GM23338 (cell line): ENCODE data around the gene ZNF516. TPM values are rescaled to one million over a fixed set of nuclear protein-coding genes. Genes with fewer than 3 reads are reported as not detected.

ENCODE experiments used
- ATAC-seq: fragments of 200-7000 bp; cut with Tn5 transposase; 3 replicates; pipeline ENCODE4 v1.9.1; 2020
- DNase-seq: peaks from one replicate; pipeline ENCODE4 v3.0.0-alpha.2; 2015; ENCODE audit warnings: low spot score
- H2AFZ ChIP-seq: fragments of 200-600 bp; sonication (generic); 2 replicates; pipeline ENCODE4 v1.8.0; 2016; ENCODE audit warnings: antibody characterized with exemption, mild to moderate bottlenecking, moderate library complexity
- H3F3A ChIP-seq: fragments of 200-600 bp; sonication (generic); replicated peaks from 2 replicates; pipeline ENCODE4 v1.8.0; 2017; ENCODE audit warnings: antibody characterized with exemption, mixed run types, low read depth
- H3K27ac ChIP-seq: fragments of 200-600 bp; sonication (generic); 2 replicates; pipeline ENCODE4 v1.6.1; 2016; ENCODE audit warnings: low read depth
- H3K27me3 ChIP-seq: fragments of 200-600 bp; sonication (generic); 2 replicates; pipeline ENCODE4 v1.8.0; 2016; ENCODE audit warnings: mild to moderate bottlenecking, mixed run types, moderate library complexity; ENCODE audit not compliant: insufficient read depth
- H3K36me3 ChIP-seq: fragments of 200-600 bp; sonication (generic); 2 replicates; pipeline ENCODE4 v1.8.0; 2016; ENCODE audit warnings: mild to moderate bottlenecking; ENCODE audit not compliant: insufficient read depth
- H3K4me1 ChIP-seq: fragments of 200-600 bp; sonication (generic); 2 replicates; pipeline ENCODE4 v1.8.0; 2016; ENCODE audit warnings: mild to moderate bottlenecking, moderate library complexity; ENCODE audit not compliant: insufficient read depth
- H3K4me2 ChIP-seq: fragments of 200-600 bp; sonication (generic); 2 replicates; pipeline ENCODE4 v1.7.1; 2017; ENCODE audit warnings: mixed run types
- H3K4me3 ChIP-seq: fragments of 200-600 bp; sonication (generic); 2 replicates; pipeline ENCODE4 v1.6.1; 2016; ENCODE audit warnings: mixed run types
- H3K79me2 ChIP-seq: fragments of 200-600 bp; sonication (generic); replicated peaks from 2 replicates; pipeline ENCODE4 v1.8.0; 2017; ENCODE audit warnings: mild to moderate bottlenecking; ENCODE audit not compliant: insufficient read depth
- H3K9me2 ChIP-seq: fragments of 200-600 bp; sonication (generic); 2 replicates; pipeline ENCODE4 v1.8.0; 2017; ENCODE audit not compliant: insufficient read depth
- H4K20me1 ChIP-seq: fragments of 200-600 bp; sonication (generic); replicated peaks from 2 replicates; pipeline ENCODE4 v1.8.0; 2017; ENCODE audit warnings: mild to moderate bottlenecking; ENCODE audit not compliant: insufficient read depth
- H3K27ac Mint-ChIP-seq: 2 replicates; pipeline ENCODE4 v1.8.0; 2020; ENCODE audit warnings: inconsistent platforms, mild to moderate bottlenecking, moderate library complexity, mixed read lengths
- H3K27me3 Mint-ChIP-seq: 3 replicates; pipeline ENCODE4 v1.8.0; 2022; ENCODE audit warnings: low read depth, mild to moderate bottlenecking, moderate library complexity, mixed read lengths, inconsistent platforms; ENCODE audit not compliant: insufficient read depth, poor library complexity
- H3K36me3 Mint-ChIP-seq: 3 replicates; pipeline ENCODE4 v1.8.0; 2021; ENCODE audit warnings: low read depth, mild to moderate bottlenecking, inconsistent platforms, moderate library complexity, mixed read lengths
- H3K4me1 Mint-ChIP-seq: 3 replicates; pipeline ENCODE4 v1.8.0; 2020; ENCODE audit warnings: mild to moderate bottlenecking, inconsistent platforms, mixed read lengths
- H3K4me3 Mint-ChIP-seq: 3 replicates; pipeline ENCODE4 v1.8.0; 2021; ENCODE audit warnings: moderate library complexity, mild to moderate bottlenecking, inconsistent platforms, mixed read lengths
- H3K9me3 Mint-ChIP-seq: 3 replicates; pipeline ENCODE4 v1.8.0; 2020; ENCODE audit warnings: moderate library complexity, mild to moderate bottlenecking, inconsistent platforms, mixed read lengths
- CREB1 ChIP-seq: fragments of 250-450 bp; sonication (Bioruptor Pico); IDR thresholded peaks from 2 replicates; pipeline ENCODE4 v1.5.0; 2020; ENCODE audit warnings: low read depth, mild to moderate bottlenecking, moderate library complexity
- EZH2 ChIP-seq: fragments of 200-600 bp; sonication (generic); IDR thresholded peaks from one replicate; pipeline ENCODE4 v1.8.0; 2017; ENCODE audit warnings: antibody characterized with exemption, mild to moderate bottlenecking, low read depth; ENCODE audit not compliant: unreplicated experiment
- EZH2phosphoT487 ChIP-seq: fragments of 200-600 bp; sonication (generic); IDR thresholded peaks from one replicate; pipeline ENCODE4 v1.8.1; 2018; ENCODE audit warnings: antibody characterized with exemption; ENCODE audit not compliant: unreplicated experiment
- POLR2AphosphoS5 ChIP-seq: IDR thresholded peaks from 2 replicates; pipeline ENCODE4 v1.6.1; 2016; ENCODE audit warnings: antibody characterized with exemption, low read depth
- STAT1 ChIP-seq: IDR thresholded peaks from one replicate; pipeline ENCODE4 v1.6.1; 2016; ENCODE audit warnings: antibody characterized with exemption; ENCODE audit not compliant: unreplicated experiment
- ZNF114 ChIP-seq: fragments of 250-450 bp; sonication (Bioruptor Pico); IDR thresholded peaks from 2 replicates; pipeline ENCODE4 v1.5.0; 2020; ENCODE audit warnings: mild to moderate bottlenecking, moderate library complexity
- ZNF331 ChIP-seq: fragments of 250-450 bp; sonication (Bioruptor Pico); IDR thresholded peaks from 2 replicates; pipeline ENCODE4 v1.5.0; 2020; ENCODE audit warnings: low read depth, mild to moderate bottlenecking, moderate library complexity
- polyA plus RNA-seq: library from polyadenylated mRNA; unstranded; fragments of >200 nt; fragmentation: Nextera tagmentation; extraction: Ambion mirVana; gene quantifications from 2 replicates; pipeline ENCODE4 v1.2.1, GENCODE V29; 2016
- total RNA-seq: library from RNA; depleted of rRNA; stranded (reverse); fragments of >200 nt; shearing (Covaris generic); gene quantifications from 2 replicates; pipeline ENCODE4 v1.2.3, GENCODE V29; 2014
- TF ChIP-seq, protein P1 (sequence below): IDR thresholded peaks from one replicate; pipeline ENCODE4 v1.6.1; 2018; ENCODE audit warnings: antibody characterized with exemption; ENCODE audit not compliant: unreplicated experiment
- TF ChIP-seq, protein P2 (sequence below), 2 experiments: fragments of 200-600 bp in 1 of 2; sonication (generic) in 1 of 2; conservative IDR thresholded peaks; 2 replicates each; pipeline versions ENCODE4 v1.5.1 to v1.6.1; 2016 to 2017; ENCODE audit warnings: antibody characterized with exemption in 2 of 2, low read depth in 2 of 2, mild to moderate bottlenecking in 2 of 2, moderate library complexity in 1 of 2
- TF ChIP-seq, protein P3 (sequence below): IDR thresholded peaks from 2 replicates; pipeline ENCODE4 v1.6.1; 2016; ENCODE audit warnings: antibody characterized with exemption

Gene ZNF516
- total and polyA plus RNA-seq, 2 experiments from 2014 or later, result 11.9 to 24.2 TPM

DNA sequence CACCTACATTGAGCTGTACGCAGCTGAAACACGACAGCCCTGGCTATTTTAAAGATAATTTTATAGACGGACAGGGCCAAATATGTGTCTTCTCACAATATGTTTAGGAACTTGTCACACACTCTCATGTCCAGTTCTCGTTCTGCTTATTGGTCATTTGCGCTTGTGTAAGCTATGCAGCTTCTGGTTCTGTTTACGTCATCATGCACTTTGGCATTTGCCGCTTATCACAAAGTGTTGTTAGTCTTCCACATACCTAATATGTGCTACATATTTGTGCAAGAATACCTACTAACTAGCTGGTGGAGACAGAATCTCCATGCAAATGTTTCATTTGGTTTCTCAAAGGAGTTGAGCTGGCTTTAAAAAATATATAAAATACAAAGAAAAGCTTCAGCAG lies 7.5 kb upstream of the ZNF516 start (continued):
- TF ChIP-seq, protein P1, sequence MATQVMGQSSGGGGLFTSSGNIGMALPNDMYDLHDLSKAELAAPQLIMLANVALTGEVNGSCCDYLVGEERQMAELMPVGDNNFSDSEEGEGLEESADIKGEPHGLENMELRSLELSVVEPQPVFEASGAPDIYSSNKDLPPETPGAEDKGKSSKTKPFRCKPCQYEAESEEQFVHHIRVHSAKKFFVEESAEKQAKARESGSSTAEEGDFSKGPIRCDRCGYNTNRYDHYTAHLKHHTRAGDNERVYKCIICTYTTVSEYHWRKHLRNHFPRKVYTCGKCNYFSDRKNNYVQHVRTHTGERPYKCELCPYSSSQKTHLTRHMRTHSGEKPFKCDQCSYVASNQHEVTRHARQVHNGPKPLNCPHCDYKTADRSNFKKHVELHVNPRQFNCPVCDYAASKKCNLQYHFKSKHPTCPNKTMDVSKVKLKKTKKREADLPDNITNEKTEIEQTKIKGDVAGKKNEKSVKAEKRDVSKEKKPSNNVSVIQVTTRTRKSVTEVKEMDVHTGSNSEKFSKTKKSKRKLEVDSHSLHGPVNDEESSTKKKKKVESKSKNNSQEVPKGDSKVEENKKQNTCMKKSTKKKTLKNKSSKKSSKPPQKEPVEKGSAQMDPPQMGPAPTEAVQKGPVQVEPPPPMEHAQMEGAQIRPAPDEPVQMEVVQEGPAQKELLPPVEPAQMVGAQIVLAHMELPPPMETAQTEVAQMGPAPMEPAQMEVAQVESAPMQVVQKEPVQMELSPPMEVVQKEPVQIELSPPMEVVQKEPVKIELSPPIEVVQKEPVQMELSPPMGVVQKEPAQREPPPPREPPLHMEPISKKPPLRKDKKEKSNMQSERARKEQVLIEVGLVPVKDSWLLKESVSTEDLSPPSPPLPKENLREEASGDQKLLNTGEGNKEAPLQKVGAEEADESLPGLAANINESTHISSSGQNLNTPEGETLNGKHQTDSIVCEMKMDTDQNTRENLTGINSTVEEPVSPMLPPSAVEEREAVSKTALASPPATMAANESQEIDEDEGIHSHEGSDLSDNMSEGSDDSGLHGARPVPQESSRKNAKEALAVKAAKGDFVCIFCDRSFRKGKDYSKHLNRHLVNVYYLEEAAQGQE, result no peak
- no peak for TF ChIP-seq STAT1
- no peak for TF ChIP-seq POLR2AphosphoS5
- TF ChIP-seq, protein P2, sequence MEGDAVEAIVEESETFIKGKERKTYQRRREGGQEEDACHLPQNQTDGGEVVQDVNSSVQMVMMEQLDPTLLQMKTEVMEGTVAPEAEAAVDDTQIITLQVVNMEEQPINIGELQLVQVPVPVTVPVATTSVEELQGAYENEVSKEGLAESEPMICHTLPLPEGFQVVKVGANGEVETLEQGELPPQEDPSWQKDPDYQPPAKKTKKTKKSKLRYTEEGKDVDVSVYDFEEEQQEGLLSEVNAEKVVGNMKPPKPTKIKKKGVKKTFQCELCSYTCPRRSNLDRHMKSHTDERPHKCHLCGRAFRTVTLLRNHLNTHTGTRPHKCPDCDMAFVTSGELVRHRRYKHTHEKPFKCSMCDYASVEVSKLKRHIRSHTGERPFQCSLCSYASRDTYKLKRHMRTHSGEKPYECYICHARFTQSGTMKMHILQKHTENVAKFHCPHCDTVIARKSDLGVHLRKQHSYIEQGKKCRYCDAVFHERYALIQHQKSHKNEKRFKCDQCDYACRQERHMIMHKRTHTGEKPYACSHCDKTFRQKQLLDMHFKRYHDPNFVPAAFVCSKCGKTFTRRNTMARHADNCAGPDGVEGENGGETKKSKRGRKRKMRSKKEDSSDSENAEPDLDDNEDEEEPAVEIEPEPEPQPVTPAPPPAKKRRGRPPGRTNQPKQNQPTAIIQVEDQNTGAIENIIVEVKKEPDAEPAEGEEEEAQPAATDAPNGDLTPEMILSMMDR (conservative IDR thresholded peaks at IDR 0.05; ENCODE audit: low read depth in 2 of 2), result no peak
- TF ChIP-seq CREB1 (CRISPR knock-in tag), result no peak
- TF ChIP-seq ZNF331, result no peak
- TF ChIP-seq, protein P3, sequence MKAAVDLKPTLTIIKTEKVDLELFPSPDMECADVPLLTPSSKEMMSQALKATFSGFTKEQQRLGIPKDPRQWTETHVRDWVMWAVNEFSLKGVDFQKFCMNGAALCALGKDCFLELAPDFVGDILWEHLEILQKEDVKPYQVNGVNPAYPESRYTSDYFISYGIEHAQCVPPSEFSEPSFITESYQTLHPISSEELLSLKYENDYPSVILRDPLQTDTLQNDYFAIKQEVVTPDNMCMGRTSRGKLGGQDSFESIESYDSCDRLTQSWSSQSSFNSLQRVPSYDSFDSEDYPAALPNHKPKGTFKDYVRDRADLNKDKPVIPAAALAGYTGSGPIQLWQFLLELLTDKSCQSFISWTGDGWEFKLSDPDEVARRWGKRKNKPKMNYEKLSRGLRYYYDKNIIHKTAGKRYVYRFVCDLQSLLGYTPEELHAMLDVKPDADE, result no peak

DNA sequence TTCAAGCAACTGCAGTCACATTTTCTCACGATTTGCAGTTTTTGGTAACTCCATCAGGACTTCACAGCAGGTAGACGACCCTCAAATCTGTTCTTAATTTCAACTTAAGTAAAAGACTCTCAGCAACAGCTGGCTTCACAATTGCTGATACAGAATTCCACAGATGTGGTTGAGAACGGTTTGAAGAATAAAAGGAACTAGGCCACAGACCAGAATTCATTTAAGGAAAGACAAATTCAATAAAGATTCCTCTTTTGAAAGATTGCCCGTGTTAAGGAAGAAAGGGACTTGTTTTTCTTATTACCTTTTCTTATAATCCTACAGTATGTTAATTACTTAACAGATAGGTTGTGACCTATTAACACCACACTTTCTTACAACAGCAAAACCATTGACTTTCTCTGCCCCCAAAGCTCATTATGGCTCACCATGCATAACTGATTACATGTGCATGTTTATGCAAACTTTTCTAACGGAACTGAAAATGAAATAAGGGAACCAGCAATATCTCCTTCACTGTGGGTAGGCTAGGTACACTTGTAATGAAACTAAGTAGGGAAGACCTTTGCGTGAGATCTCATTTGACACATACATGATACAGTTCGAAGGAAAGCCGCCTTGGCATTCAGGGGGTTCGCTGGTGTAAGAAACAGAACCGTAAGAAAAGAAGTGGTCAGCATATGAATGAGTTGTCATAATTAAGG lies 4.7 kb upstream of the ZNF516 start:
- Mint-ChIP-seq H3K4me1 (peaks cover 25% of the 10 kb centered on the region), H3K4me3 (no peak overlapping the region), H3K27ac (no peak overlapping the region), H3K27me3 (peaks cover 23% of the 10 kb centered on the region), H3K36me3 (no peaks in the 10 kb centered on the region; the same call in 2 of the 3 replicates), H3K9me3 (no peaks in the 10 kb centered on the region)
- Histone ChIP-seq H3K36me3 (no peaks in the 10 kb centered on the region), H3K4me3 (no peak overlapping the region), H3K27me3 (peaks cover 36% of the 10 kb centered on the region), H3K4me2 (no peak overlapping the region), H3F3A (no peaks in the 10 kb centered on the region), H4K20me1 (no peaks in the 10 kb centered on the region), H3K27ac (no peak overlapping the region), H3K79me2 (no peaks in the 10 kb centered on the region), H2AFZ (no peak overlapping the region), H3K9me2 (no peaks in the 10 kb centered on the region), H3K4me1 (peaks cover 18% of the 10 kb centered on the region)
- no peak for ATAC-seq
- DNase-seq, result no peak
- TF ChIP-seq POLR2AphosphoS5 (no peak), ZNF114 (CRISPR knock-in tag) (no peak), EZH2 (no peak), EZH2phosphoT487 (no peak)
- TF ChIP-seq, protein P1, result no peak
- TF ChIP-seq, protein P2 (conservative IDR thresholded peaks at IDR 0.05; ENCODE audit: low read depth in 2 of 2), result no peak
